Left lung (tissue), 10 donors: ENCODE measurements around the gene TMSB4X. TPM values are rescaled to one million over a fixed set of nuclear protein-coding genes. Genes with fewer than 3 reads are reported as not detected.

Experiments
- ATAC-seq: fragments of 200-7000 bp; cut with Tn5 transposase; one replicate; pipeline ENCODE4 v1.9.1; 2020; ENCODE audit warnings: moderate library complexity
- DNase-seq, 4 donors: peaks; one replicate each; pipeline ENCODE4 v3.0.0-alpha.2; 2013 to 2020
- H3K27ac ChIP-seq, 2 donors: fragments of 200-600 bp; sonication (generic) in 1 of 2; one replicate each; pipeline versions ENCODE4 v1.5.0 to v1.8.0; 2020 to 2021
- H3K27me3 ChIP-seq, 2 donors: fragments of 200-600 bp; sonication (generic) in 1 of 2; one replicate each; pipeline versions ENCODE4 v1.5.0 to v1.8.0; 2020 to 2021
- H3K36me3 ChIP-seq, 2 donors: fragments of 200-600 bp; sonication (generic) in 1 of 2; one replicate each; pipeline versions ENCODE4 v1.5.0 to v1.8.0; 2020 to 2021
- H3K4me1 ChIP-seq, 2 donors: fragments of 200-600 bp; one replicate each; pipeline ENCODE4 v1.8.0; 2021
- H3K4me3 ChIP-seq, 2 donors: fragments of 200-600 bp; sonication (generic) in 1 of 2; one replicate each; pipeline versions ENCODE4 v1.5.0 to v1.8.0; 2020 to 2021; ENCODE audit warnings: mild to moderate bottlenecking in 1 of 2
- H3K9me3 ChIP-seq, 2 donors: fragments of 200-600 bp; sonication (generic) in 1 of 2; one replicate each; pipeline versions ENCODE4 v1.5.0 to v1.8.0; 2020 to 2021
- intact Hi-C, 2 donors: fragments of 100-400 bp; cut with DNase I; formaldehyde crosslinking; loops; one replicate each; pipeline versions ENCODE4 v1.11.2 to v1.14.2; 2022
- polyA plus RNA-seq, 6 donors: library from polyadenylated mRNA; unstranded; fragments of 120-200 nt; gene quantifications; one replicate each; pipeline ENCODE4 v1.2.1, GENCODE V29; 2013; ENCODE audit not compliant: insufficient read length in 6 of 6
- total RNA-seq, 2 donors: library from RNA; stranded (reverse); fragmentation: NEBNext Ultra II Directional; extraction: Animal tissue kit (Norgen Biotek cat#: 25700); gene quantifications; one replicate each; pipeline ENCODE4 v1.2.1, GENCODE V29; 2021
- TF ChIP-seq, protein P1 (sequence below), 2 donors: fragments of 200-600 bp; sonication (generic) in 1 of 2; IDR thresholded peaks; one replicate each; pipeline versions ENCODE4 v1.5.0 to v1.8.0; 2021; ENCODE audit warnings: antibody characterized with exemption in 2 of 2
- donor health status: DM: no; HTN: yes; CAD: no.
- donor health status: DM: no; HTN: no; CAD: no.

The TMSB4X gene
- total and polyA plus RNA-seq, 8 donors, result 3,301 to 4,791 (median 3,530) TPM

DNA sequence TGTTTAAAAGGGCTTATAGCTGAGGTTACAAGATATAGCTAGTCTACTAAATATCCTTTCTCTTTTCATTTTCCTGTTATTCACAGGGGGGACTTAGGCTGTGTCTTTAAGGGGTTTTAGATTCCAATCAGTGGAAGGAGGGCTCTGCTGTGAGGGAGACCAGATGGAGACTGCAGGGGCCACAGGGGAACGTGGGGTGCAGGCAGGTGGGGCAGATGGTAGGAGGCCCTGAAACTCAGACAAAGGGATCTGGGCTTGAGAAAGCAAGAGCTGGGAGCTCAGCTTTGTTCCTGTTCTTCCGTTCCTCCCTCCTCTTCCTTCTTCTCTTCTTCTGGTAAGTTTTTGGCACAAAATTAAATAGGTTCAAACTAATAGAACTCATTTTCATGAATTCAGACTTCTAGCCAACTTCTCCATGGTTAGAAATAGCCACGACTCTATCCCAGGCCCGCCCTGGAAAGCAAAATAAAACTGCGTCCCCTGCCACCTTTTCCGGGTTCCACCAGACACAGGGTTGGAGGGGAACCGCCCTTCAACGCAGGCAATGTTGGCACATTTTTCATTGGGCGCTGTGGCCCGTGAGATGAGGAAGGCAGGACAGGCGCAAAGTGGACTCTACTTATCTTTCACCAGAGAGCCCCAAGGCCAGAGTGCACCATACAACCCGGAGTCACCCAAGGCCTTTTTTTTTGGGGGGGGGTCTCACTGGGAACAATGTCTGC, 3.5 kb upstream of the TMSB4X start:
- Histone ChIP-seq H3K4me1 (peaks cover 0 to 38% of the 10 kb centered on the region in 2 donors), H3K27me3 (peaks cover 0 to 12% of the 10 kb centered on the region in 2 donors), H3K4me3 (no peak overlapping the region), H3K9me3 (no peaks in the 10 kb centered on the region), H3K36me3 (no peaks in the 10 kb centered on the region), H3K27ac (peak overlapping the region; percentile 57 to 98)
- TF ChIP-seq, protein P1, sequence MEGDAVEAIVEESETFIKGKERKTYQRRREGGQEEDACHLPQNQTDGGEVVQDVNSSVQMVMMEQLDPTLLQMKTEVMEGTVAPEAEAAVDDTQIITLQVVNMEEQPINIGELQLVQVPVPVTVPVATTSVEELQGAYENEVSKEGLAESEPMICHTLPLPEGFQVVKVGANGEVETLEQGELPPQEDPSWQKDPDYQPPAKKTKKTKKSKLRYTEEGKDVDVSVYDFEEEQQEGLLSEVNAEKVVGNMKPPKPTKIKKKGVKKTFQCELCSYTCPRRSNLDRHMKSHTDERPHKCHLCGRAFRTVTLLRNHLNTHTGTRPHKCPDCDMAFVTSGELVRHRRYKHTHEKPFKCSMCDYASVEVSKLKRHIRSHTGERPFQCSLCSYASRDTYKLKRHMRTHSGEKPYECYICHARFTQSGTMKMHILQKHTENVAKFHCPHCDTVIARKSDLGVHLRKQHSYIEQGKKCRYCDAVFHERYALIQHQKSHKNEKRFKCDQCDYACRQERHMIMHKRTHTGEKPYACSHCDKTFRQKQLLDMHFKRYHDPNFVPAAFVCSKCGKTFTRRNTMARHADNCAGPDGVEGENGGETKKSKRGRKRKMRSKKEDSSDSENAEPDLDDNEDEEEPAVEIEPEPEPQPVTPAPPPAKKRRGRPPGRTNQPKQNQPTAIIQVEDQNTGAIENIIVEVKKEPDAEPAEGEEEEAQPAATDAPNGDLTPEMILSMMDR (IDR thresholded peaks at IDR 0.05), result no peak
- DNase-seq (no peak), ATAC-seq (no peak)
- intact Hi-C loops, result loop anchor here in 1 of 2 donors (10.0 kb wide), 1 partner anchor 123 kb away; no protein-coding TSS in a partner anchor

- intact Hi-C loops, result loop anchor here in 1 of 2 donors (10.0 kb wide), 1 partner anchor 123 kb away; no protein-coding TSS in a partner anchor
- Histone ChIP-seq H3K27ac (peak overlapping the region; percentile 57 to 98), H3K9me3 (no peaks in the 10 kb centered on the region), H3K4me1 (peaks cover 0 to 38% of the 10 kb centered on the region in 2 donors), H3K27me3 (peaks cover 0 to 12% of the 10 kb centered on the region in 2 donors), H3K4me3 (peak overlapping the region in 1 of 2 donors; percentile 2), H3K36me3 (peaks cover 0 to 3% of the 10 kb centered on the region in 2 donors)
- DNase-seq (no peak), ATAC-seq (no peak)
- TF ChIP-seq, protein P1 (IDR thresholded peaks at IDR 0.05), result no peak
These were observed 2.7 kb upstream of the TMSB4X start for GRCh38 chrX:12972243-12972642.

GRCh38 chrX:12972878-12973560, 1.9 kb upstream of the TMSB4X start:
- peaks cover 0 to 4% of the 10 kb centered on the region in 2 donors for H3K36me3 ChIP-seq
- H3K4me3 ChIP-seq, result peak overlapping the region in 1 of 2 donors; percentile 63
- peaks cover 0 to 36% of the 10 kb centered on the region in 2 donors for H3K4me1 ChIP-seq
- peaks cover 0 to 15% of the 10 kb centered on the region in 2 donors for H3K27me3 ChIP-seq
- ATAC-seq (no peak), DNase-seq (no peak)
- TF ChIP-seq, protein P1 (IDR thresholded peaks at IDR 0.05), result no peak
- intact Hi-C loops, result loop anchor here in 1 of 2 donors (10.0 kb wide), 1 partner anchor 122 kb away; no protein-coding TSS in a partner anchor
- H3K9me3 ChIP-seq, result no peaks in the 10 kb centered on the region
- H3K27ac ChIP-seq, result peak overlapping the region; percentile 97 to 98

- peak overlapping the region; percentile 97 to 98 for H3K27ac ChIP-seq
- peaks cover 0 to 16% of the 10 kb centered on the region in 2 donors for H3K27me3 ChIP-seq
- H3K36me3 ChIP-seq, result peaks cover 0 to 4% of the 10 kb centered on the region in 2 donors
- no peaks in the 10 kb centered on the region for H3K9me3 ChIP-seq
- H3K4me1 ChIP-seq, result peaks cover 0 to 29% of the 10 kb centered on the region in 2 donors
- DNase-seq (peak in 1 of 4 donors; percentile 70), ATAC-seq (no peak)
- intact Hi-C loops, result loop anchor here in 1 of 2 donors (10.0 kb wide), 1 partner anchor 121 kb away; no protein-coding TSS in a partner anchor
- TF ChIP-seq, protein P1 (IDR thresholded peaks at IDR 0.05), result no peak
- H3K4me3 ChIP-seq, result peak overlapping the region in 1 of 2 donors; percentile 63
These were observed 1.2 kb upstream of the TMSB4X start for GRCh38 chrX:12973561-12974304.
